HepG2 (cell line): ENCODE measurements around the gene KHNYN. TPM values are rescaled to one million over a fixed set of nuclear protein-coding genes. Genes with fewer than 3 reads are reported as not detected.

Experiments used
- ATAC-seq: fragments of 200-7000 bp; cut with Tn5 transposase; 3 replicates; pipeline ENCODE4 v1.9.1; 2020; ENCODE audit warnings: mild to moderate bottlenecking, moderate library complexity
- BruUV-seq: library from RNA; stranded (reverse); fragments of 400-500 nt; replicated peaks from 2 replicates; lab custom pipeline; 2021; lab: Mats Ljungman, UMichigan
- CTCF ChIA-PET: fragments of 300-600 bp; formaldehyde crosslinking; extraction: SDS; loops from one replicate; lab custom pipeline; 2021; ENCODE audit warnings: low total read pairs, inconsistent platforms, low intra/inter-chr PET ratio; lab: Yijun Ruan, JAX
- POLR2A ChIA-PET: fragments of 350-600 bp; sonication (Branson Sonifier 250); formaldehyde crosslinking; loops from one replicate; lab custom pipeline; 2020; ENCODE audit warnings: antibody characterized with exemption, inconsistent platforms; lab: Yijun Ruan, JAX
- DNase-seq: peaks from one replicate; pipeline ENCODE4 v3.0.0-alpha.2; 2015; ENCODE audit warnings: low spot score
- FAIRE-seq: peaks from 3 replicates; lab custom pipeline; 2011; peaks lifted over from hg19 to GRCh38; lab: Jason Lieb, UNC
- H2AFZ ChIP-seq: one replicate; pipeline ENCODE4 v1.6.1; 2011; ENCODE audit warnings: low read length, inconsistent platforms
- H3K27ac ChIP-seq: fragments of 300-600 bp; 3 replicates; pipeline ENCODE4 v1.8.0; 2011; ENCODE audit warnings: mixed run types, mild to moderate bottlenecking, mixed read lengths, low read length, inconsistent platforms; ENCODE audit not compliant: insufficient read depth; ENCODE audit errors: extremely low read length
- H3K27me3 ChIP-seq, 2 experiments: fragments of 200-600 bp in 1 of 2; 2 replicates in 1 of 2; 3 replicates in 1 of 2; pipeline versions ENCODE4 v1.6.0 to v1.8.0; 2011; ENCODE audit warnings: low read length in 2 of 2, mild to moderate bottlenecking in 2 of 2, moderate library complexity in 2 of 2, inconsistent platforms in 1 of 2; ENCODE audit not compliant: insufficient read depth in 2 of 2, control insufficient read depth in 1 of 2
- H3K36me3 ChIP-seq, 2 experiments: fragments of 200-600 bp in 1 of 2; replicated peaks in 1 of 2; 2 replicates in 1 of 2; 3 replicates in 1 of 2; pipeline versions ENCODE4 v1.5.1 to v1.8.0; 2011; ENCODE audit warnings: low read length in 2 of 2, inconsistent platforms in 1 of 2; ENCODE audit not compliant: insufficient read depth in 2 of 2, control insufficient read depth in 1 of 2
- H3K4me1 ChIP-seq: 2 replicates; pipeline ENCODE4 v1.5.1; 2012; ENCODE audit warnings: low read length, inconsistent platforms; ENCODE audit not compliant: insufficient read depth
- H3K4me2 ChIP-seq: 2 replicates; pipeline ENCODE4 v1.6.0; 2011; ENCODE audit warnings: low read depth, low read length, inconsistent platforms
- H3K4me3 ChIP-seq, 3 experiments: fragments of 200-600 bp in 1 of 3; sonication (generic), shearing (Covaris generic) in 1 of 3; replicated peaks in 1 of 3; 2 replicates each; pipeline ENCODE4 v1.5.1; 2011 to 2016; ENCODE audit warnings: low read length in 3 of 3, inconsistent platforms in 2 of 3, low read depth in 2 of 3, mild to moderate bottlenecking in 2 of 3, control low read depth in 1 of 3, mixed read lengths in 1 of 3; ENCODE audit not compliant: insufficient read depth in 1 of 3
- H3K79me2 ChIP-seq: one replicate; pipeline ENCODE4 v1.6.1; 2011; ENCODE audit warnings: low read length, inconsistent platforms; ENCODE audit not compliant: insufficient read depth
- H3K9ac ChIP-seq: 2 replicates; pipeline ENCODE4 v1.6.0; 2011; ENCODE audit warnings: mild to moderate bottlenecking, low read depth, low read length, inconsistent platforms; ENCODE audit not compliant: insufficient read depth
- H3K9me3 ChIP-seq: 2 replicates; pipeline ENCODE4 v1.5.1; 2012; ENCODE audit warnings: mild to moderate bottlenecking, low read length
- H4K20me1 ChIP-seq: 2 replicates; pipeline ENCODE4 v1.6.0; 2011; ENCODE audit warnings: inconsistent platforms, mild to moderate bottlenecking, low read length, moderate library complexity; ENCODE audit not compliant: insufficient read depth
- ARNT2 ChIP-seq: sonication (generic); formaldehyde crosslinking; IDR thresholded peaks from 2 replicates; pipeline ENCODE4 v1.8.0; 2022; ENCODE audit warnings: mild to moderate bottlenecking, low read depth, missing genetic modification reagents, moderate library complexity
- CBFB ChIP-seq: sonication (generic); formaldehyde crosslinking; IDR thresholded peaks from 2 replicates; pipeline ENCODE4 v1.4.0; 2020; ENCODE audit warnings: missing genetic modification reagents
- EHMT2 ChIP-seq: fragments of 200-600 bp; sonication (generic); IDR thresholded peaks from 2 replicates; pipeline ENCODE4 v1.7.0; 2017; ENCODE audit warnings: antibody characterized with exemption, low read depth, low read length, borderline replicate concordance
- EP300 ChIP-seq, 3 experiments: sonication (generic) in 1 of 3; formaldehyde crosslinking in 1 of 3; IDR thresholded peaks; 2 replicates each; pipeline versions ENCODE4 v1.5.1 to v1.6.1; 2011 to 2020; ENCODE audit warnings: low read depth in 2 of 3, low read length in 2 of 3, borderline replicate concordance in 1 of 3, improper control_type of control experiment in 1 of 3, mild to moderate bottlenecking in 1 of 3, missing genetic modification reagents in 1 of 3, moderate library complexity in 1 of 3
- HNF4A ChIP-seq: sonication (generic); formaldehyde crosslinking; IDR thresholded peaks from 2 replicates; pipeline ENCODE4 v1.4.0; 2020; ENCODE audit warnings: missing genetic modification reagents
- HOXA5 ChIP-seq: sonication (generic); formaldehyde crosslinking; IDR thresholded peaks from 2 replicates; pipeline ENCODE4 v1.4.0; 2020; ENCODE audit warnings: missing genetic modification reagents
- IRF1 ChIP-seq: sonication (generic); formaldehyde crosslinking; IDR thresholded peaks from 2 replicates; pipeline ENCODE4 v1.4.0; 2020; ENCODE audit warnings: low read depth, mild to moderate bottlenecking, missing genetic modification reagents
- PITX1 ChIP-seq: sonication (generic); formaldehyde crosslinking; IDR thresholded peaks from 2 replicates; pipeline ENCODE4 v1.5.1; 2020; ENCODE audit warnings: mild to moderate bottlenecking, missing genetic modification reagents
- SMAD1 ChIP-seq: sonication (generic); formaldehyde crosslinking; IDR thresholded peaks from 2 replicates; pipeline ENCODE4 v1.4.0; 2020; ENCODE audit warnings: missing genetic modification reagents, low read depth, mild to moderate bottlenecking, borderline replicate concordance
- TRIM22 ChIP-seq: fragments of 450-650 bp; IDR thresholded peaks from 2 replicates; pipeline ENCODE4 v1.6.1; 2017
- ZBTB10 ChIP-seq: sonication (generic); formaldehyde crosslinking; IDR thresholded peaks from 2 replicates; pipeline ENCODE4 v1.4.0; 2020; ENCODE audit warnings: missing genetic modification reagents, borderline replicate concordance
- ZBTB8A ChIP-seq: sonication (generic); formaldehyde crosslinking; IDR thresholded peaks from 2 replicates; pipeline ENCODE4 v1.4.0; 2020; ENCODE audit warnings: mild to moderate bottlenecking, low read depth, missing genetic modification reagents, borderline replicate concordance
- ZMAT3 ChIP-seq: sonication (generic); formaldehyde crosslinking; conservative IDR thresholded peaks from 2 replicates; pipeline ENCODE4 v1.7.0; 2021; ENCODE audit warnings: missing genetic modification reagents
- ZMYM4 ChIP-seq: sonication (generic); formaldehyde crosslinking; IDR thresholded peaks from 2 replicates; pipeline ENCODE4 v1.8.1; 2023; ENCODE audit warnings: mild to moderate bottlenecking, missing genetic modification reagents
- ZNF205 ChIP-seq: IDR thresholded peaks from 2 replicates; pipeline ENCODE4 v1.6.1; 2018; ENCODE audit warnings: missing biosample characterization, missing genetic modification reagents
- ZNF557 ChIP-seq: sonication (generic); formaldehyde crosslinking; IDR thresholded peaks from 2 replicates; pipeline ENCODE4 v1.4.0; 2020; ENCODE audit warnings: missing genetic modification reagents
- ZNF703 ChIP-seq: sonication (generic); formaldehyde crosslinking; IDR thresholded peaks from 2 replicates; pipeline ENCODE4 v1.5.1; 2020; ENCODE audit warnings: missing genetic modification reagents, mild to moderate bottlenecking, moderate library complexity, borderline replicate concordance
- ZNF776 ChIP-seq: sonication (generic); formaldehyde crosslinking; IDR thresholded peaks from 2 replicates; pipeline ENCODE4 v1.4.0; 2020; ENCODE audit warnings: mild to moderate bottlenecking, missing genetic modification reagents
- ZNF816 ChIP-seq: sonication (generic); formaldehyde crosslinking; IDR thresholded peaks from 2 replicates; pipeline ENCODE4 v1.8.0; 2022; ENCODE audit warnings: missing genetic modification reagents, mild to moderate bottlenecking, borderline replicate concordance
- WGBS: methylation state at CpG from one replicate; pipeline ENCODE4 v1.1.6; 2017; ENCODE audit warnings: low lambda C conversion rate; 5-methylcytosine and 5-hydroxymethylcytosine counted together
- in situ Hi-C: cut with HindIII; loops from 2 replicates; pipeline ENCODE4 v1.10.0; 2017; ENCODE audit warnings: low pct_unique_long_range_greater_than_20kb; ENCODE audit not compliant: extremely low pct_ligation_motif_present
- intact Hi-C: fragments of 100-400 bp; cut with micrococcal nuclease; formaldehyde crosslinking; loops from one replicate; pipeline ENCODE4 v1.10.0; 2022; ENCODE audit not compliant: unreplicated experiment
- polyA plus RNA-seq, 8 experiments: library from polyadenylated mRNA; depleted of rRNA in 3 of 8; stranded (reverse) in 7 of 8; unstranded in 1 of 8; fragments of >200 nt; fragmentation: Illumina TruSeq in 4 of 8; extraction: Trizol in 4 of 8; gene quantifications; 2 replicates each; pipeline versions ENCODE4 v1.2.1 to v1.2.3, GENCODE V29; 2011 to 2016; ENCODE audit warnings: low read depth in 4 of 8, missing spikeins in 1 of 8, mixed read lengths in 1 of 8; ENCODE audit not compliant: insufficient read depth in 1 of 8
- total RNA-seq, 5 experiments: library from RNA; depleted of rRNA; stranded (reverse); fragments of >200 nt; fragmentation: Illumina TruSeq; extraction: Trizol; gene quantifications; 2 replicates each; pipeline ENCODE4 v1.2.3, GENCODE V29; 2016; ENCODE audit warnings: low read depth in 1 of 5

The KHNYN gene
- total and polyA plus RNA-seq, 2 of the 13 experiments (the other 11 are each of a cell fraction or from before 2014, with no cell fraction given): 52.8 to 75.7 TPM

DNA sequence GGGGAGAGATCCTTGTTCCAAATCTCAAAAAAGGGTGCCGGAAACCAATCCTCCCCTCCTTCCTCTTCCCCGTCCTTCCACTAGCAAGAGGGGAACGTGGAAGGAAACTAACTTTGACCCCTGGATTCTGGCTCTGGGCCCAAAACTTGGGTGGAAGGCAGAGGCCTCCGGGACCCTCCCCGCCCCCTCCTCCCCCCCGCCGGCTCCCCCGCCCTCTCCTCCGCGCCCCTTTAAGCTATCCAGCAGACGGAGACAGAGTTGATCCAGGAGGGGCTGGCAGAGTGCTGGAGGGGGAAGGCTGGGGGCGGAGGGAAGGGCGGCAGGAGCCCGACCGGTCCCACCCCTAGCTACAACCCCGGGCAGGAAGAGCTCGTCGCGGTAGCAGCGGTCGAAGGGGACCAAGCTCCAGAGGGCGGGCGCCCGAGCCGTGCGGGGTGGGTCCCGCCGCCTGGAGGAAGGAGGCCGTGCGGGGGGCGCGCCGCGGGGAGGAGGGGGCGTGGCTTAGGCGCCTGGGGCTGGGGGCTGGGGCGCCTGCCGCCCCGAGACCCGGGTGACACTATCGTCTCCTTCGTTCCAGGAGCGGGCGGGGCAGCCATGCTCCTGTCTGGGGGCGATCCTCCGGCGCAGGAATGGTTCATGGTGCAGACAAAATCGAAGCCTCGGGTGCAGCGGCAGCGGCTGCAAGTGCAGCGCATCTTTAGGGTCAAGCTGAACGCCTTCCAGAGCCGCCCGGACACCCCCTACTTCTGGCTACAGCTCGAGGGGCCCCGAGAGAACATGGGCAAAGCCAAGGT lies 30.9 kb upstream of the KHNYN start, which contains the start of gene NYNRIN:
TSS of gene NYNRIN (plus strand) at position 351 of the 794 bp plus-strand sequence. CDS start at position 595, 244 bp downstream.
- peak within 1 kb of the TSS; percentile 18; the same call in 1 of the 2 replicates for H3K9ac ChIP-seq
- peaks cover 43% of the 10 kb centered on the region for H3K4me1 ChIP-seq
- ATAC-seq: peak; percentile 78
- no peak for FAIRE-seq
- DNase-seq: no peak
- H3K9me3 ChIP-seq: no peaks in the 10 kb centered on the region
- in situ Hi-C loops (no loop called here), intact Hi-C loops (loop anchor here (2.0 kb wide), 1 partner anchor 32 kb away; no protein-coding TSS in a partner anchor)
- 1% methylated on average over 55 of the region's 57 CpGs for WGBS
- peaks cover 15 to 58% of the 10 kb centered on the region in 2 experiments for H3K27me3 ChIP-seq
- peak within 1 kb of the TSS; percentile 23 for H2AFZ ChIP-seq
- ChIA-PET POLR2A (interaction anchor here (0.6 to 3.3 kb wide), 8 partner anchors 10 to 33 kb away, joined by 3 to 17 read pairs (median 4); partner anchors contain the start of genes CBLN3 and KHNYN), CTCF (no interaction called here)
- no peak within 1 kb of the TSS for H3K27ac ChIP-seq
- H3K36me3 ChIP-seq: no peaks in the 10 kb centered on the region
- H4K20me1 ChIP-seq: no peaks in the 10 kb centered on the region
- no TSS peak for BruUV-seq
- H3K4me2 ChIP-seq: peak within 1 kb of the TSS; percentile 83
- peak within 1 kb of the TSS; percentile 54 to 74 (median 62) for H3K4me3 ChIP-seq
- H3K79me2 ChIP-seq: no peaks in the 10 kb centered on the region
- TF ChIP-seq ARNT2 (CRISPR knock-in tag): no peak
- no peak for TF ChIP-seq PITX1 (CRISPR knock-in tag)
- no peak for TF ChIP-seq ZBTB10 (CRISPR knock-in tag)
- no peak for TF ChIP-seq HOXA5 (CRISPR knock-in tag)
- TF ChIP-seq ZNF776: no peak
- TF ChIP-seq ZBTB8A (CRISPR knock-in tag): no peak
- TF ChIP-seq TRIM22: no peak
- TF ChIP-seq ZMAT3 (CRISPR knock-in tag): no peak
- TF ChIP-seq HNF4A (CRISPR knock-in tag): peak; percentile 2; the same call in 1 of the 2 replicates
- TF ChIP-seq CBFB: no peak
- TF ChIP-seq ZNF557 (CRISPR knock-in tag): no peak
- no peak for TF ChIP-seq ZNF816 (CRISPR knock-in tag)
- TF ChIP-seq ZNF205 (CRISPR knock-in tag): no peak
- TF ChIP-seq ZNF703 (CRISPR knock-in tag): no peak
- peak; percentile 27; the same call in 1 of the 2 replicates for TF ChIP-seq SMAD1 (CRISPR knock-in tag)
- no peak for TF ChIP-seq EP300 (IDR thresholded peaks at IDR 0.05; ENCODE audit: low read depth in 2 of 2, low read length in 2 of 2)
- no peak for TF ChIP-seq EP300 (CRISPR knock-in tag; IDR thresholded peaks at IDR 0.05; ENCODE audit: borderline replicate concordance)
- TF ChIP-seq EHMT2: no peak
- TF ChIP-seq IRF1 (CRISPR knock-in tag): no peak
- peak; percentile 51; the same call in 1 of the 2 replicates for TF ChIP-seq ZMYM4 (CRISPR knock-in tag)
